Liver (tissue), 9 donors: ENCODE measurements around the gene CAMKV. TPM values are rescaled to one million over a fixed set of nuclear protein-coding genes. Genes with fewer than 3 reads are reported as not detected.
"Not testable (repeated sequence)": the region's sequence is repeated elsewhere in the genome, so short reads cannot be mapped to it uniquely, and the experiment has no call there.

Source experiments
- DNase-seq: peaks from one replicate; pipeline ENCODE4 v3.0.0-alpha.2; 2017; ENCODE audit warnings: low spot score
- H3K27ac ChIP-seq, 2 donors: one replicate each; pipeline ENCODE4 v1.7.0; 2013; ENCODE audit warnings: inconsistent platforms in 2 of 2, low read length in 2 of 2, control low read depth in 1 of 2, low read depth in 1 of 2, mild to moderate bottlenecking in 1 of 2
- H3K27me3 ChIP-seq, 4 donors: one replicate each; pipeline versions ENCODE4 v1.6.1 to v1.7.0; 2013; ENCODE audit warnings: low read length in 3 of 4, inconsistent platforms in 1 of 4, mild to moderate bottlenecking in 1 of 4, moderate library complexity in 1 of 4; ENCODE audit not compliant: control insufficient read depth in 4 of 4, insufficient read depth in 4 of 4
- H3K36me3 ChIP-seq, 4 donors: one replicate each; pipeline versions ENCODE4 v1.6.1 to v1.7.0; 2013; ENCODE audit warnings: low read length in 3 of 4, mild to moderate bottlenecking in 3 of 4, low read depth in 1 of 4, moderate library complexity in 1 of 4; ENCODE audit not compliant: control insufficient read depth in 4 of 4, insufficient read depth in 3 of 4
- H3K4me1 ChIP-seq, 4 donors: one replicate each; pipeline versions ENCODE4 v1.6.1 to v1.7.0; 2013; ENCODE audit warnings: low read length in 3 of 4, mild to moderate bottlenecking in 3 of 4, moderate library complexity in 1 of 4; ENCODE audit not compliant: control insufficient read depth in 4 of 4, insufficient read depth in 4 of 4
- H3K4me3 ChIP-seq, 3 donors: one replicate each; pipeline versions ENCODE4 v1.6.1 to v1.7.0; 2013; ENCODE audit warnings: low read length in 3 of 3, control low read depth in 1 of 3, low read depth in 1 of 3, mild to moderate bottlenecking in 1 of 3
- H3K9ac ChIP-seq, 2 donors: one replicate each; pipeline ENCODE4 v1.7.0; 2013; ENCODE audit warnings: low read length in 2 of 2, mild to moderate bottlenecking in 2 of 2, moderate library complexity in 2 of 2, control low read depth in 1 of 2, low read depth in 1 of 2
- H3K9me3 ChIP-seq, 4 donors: one replicate each; pipeline versions ENCODE4 v1.6.1 to v1.7.0; 2013; ENCODE audit warnings: low read length in 3 of 4; ENCODE audit not compliant: control insufficient read depth in 4 of 4
- EGR1 ChIP-seq, 2 donors: IDR thresholded peaks; 2 replicates each; pipeline ENCODE4 v1.6.1; 2016 to 2018; ENCODE audit warnings: antibody characterized with exemption in 2 of 2, low read depth in 2 of 2
- FOXA1 ChIP-seq: IDR thresholded peaks from 2 replicates; pipeline ENCODE4 v1.6.1; 2016; ENCODE audit warnings: antibody characterized with exemption
- FOXA2 ChIP-seq: IDR thresholded peaks from 2 replicates; pipeline ENCODE4 v1.6.1; 2016; ENCODE audit warnings: antibody characterized with exemption
- HNF4G ChIP-seq: IDR thresholded peaks from 2 replicates; pipeline ENCODE4 v1.6.1; 2016; ENCODE audit warnings: antibody characterized with exemption
- JUND ChIP-seq, 2 donors: IDR thresholded peaks; 2 replicates each; pipeline ENCODE4 v1.6.1; 2016; ENCODE audit warnings: antibody characterized with exemption in 2 of 2
- NR2F2 ChIP-seq: IDR thresholded peaks from 2 replicates; pipeline ENCODE4 v1.6.1; 2016; ENCODE audit warnings: antibody characterized with exemption
- RAD21 ChIP-seq, 2 donors: IDR thresholded peaks; 2 replicates each; pipeline ENCODE4 v1.6.1; 2016; ENCODE audit warnings: antibody characterized with exemption in 2 of 2, mild to moderate bottlenecking in 2 of 2
- RXRA ChIP-seq, 2 donors: IDR thresholded peaks; 2 replicates each; pipeline ENCODE4 v1.6.1; 2017 to 2018; ENCODE audit warnings: antibody characterized with exemption in 2 of 2, mild to moderate bottlenecking in 1 of 2
- SP1 ChIP-seq: IDR thresholded peaks from 2 replicates; pipeline ENCODE4 v1.6.1; 2018; ENCODE audit warnings: antibody characterized with exemption, mild to moderate bottlenecking
- TAF1 ChIP-seq: conservative IDR thresholded peaks from 2 replicates; pipeline ENCODE4 v1.6.1; 2016; ENCODE audit warnings: antibody characterized with exemption, mild to moderate bottlenecking
- YY1 ChIP-seq: IDR thresholded peaks from 2 replicates; pipeline ENCODE4 v1.6.1; 2016; ENCODE audit warnings: antibody characterized with exemption, mild to moderate bottlenecking
- WGBS: extraction: QIAGEN DNeasy Blood & Tissue Kit; methylation state at CpG from one replicate; pipeline ENCODE4 v1.1.7; 2013; 5-methylcytosine and 5-hydroxymethylcytosine counted together
- polyA plus RNA-seq, 2 donors: library from polyadenylated mRNA; stranded (reverse) in 1 of 2; unstranded in 1 of 2; fragments of 200-250 nt in 1 of 2; fragments of >200 nt in 1 of 2; fragmentation: Nextera tagmentation in 1 of 2; extraction: Ambion mirVana in 1 of 2; gene quantifications; one replicate each; pipeline versions ENCODE4 v1.2.1 to v1.2.3, GENCODE V29; 2013 to 2015
- total RNA-seq, 2 donors: library from RNA; depleted of rRNA; stranded (reverse); fragments of >200 nt; gene quantifications; one replicate each; pipeline ENCODE4 v1.2.3, GENCODE V29; 2014
- TF ChIP-seq, protein P1 (sequence below): IDR thresholded peaks from 2 replicates; pipeline ENCODE4 v1.6.1; 2016; ENCODE audit warnings: antibody characterized with exemption
- TF ChIP-seq, protein P2 (sequence below): IDR thresholded peaks from 2 replicates; pipeline ENCODE4 v1.6.1; 2016; ENCODE audit warnings: antibody characterized with exemption
- TF ChIP-seq, protein P3 (sequence below): fragments of 150-350 bp; IDR thresholded peaks from 2 replicates; pipeline ENCODE4 v1.5.1; 2017; ENCODE audit warnings: improper control_type of control experiment, low read depth, low read length; ENCODE audit not compliant: missing input control
- TF ChIP-seq, protein P4 (sequence below): IDR thresholded peaks from 2 replicates; pipeline ENCODE4 v1.6.1; 2016; ENCODE audit warnings: antibody characterized with exemption, mild to moderate bottlenecking
- TF ChIP-seq, protein P5 (sequence below): IDR thresholded peaks from 2 replicates; pipeline ENCODE4 v1.6.1; 2016; ENCODE audit warnings: antibody characterized with exemption
- donor health status: healthy.
- donor health status: healthy.
- donor health status: healthy.
- donor health status: healthy.
- donor health status: healthy.

CAMKV gene
- total and polyA plus RNA-seq, 4 donors = not detected

DNA sequence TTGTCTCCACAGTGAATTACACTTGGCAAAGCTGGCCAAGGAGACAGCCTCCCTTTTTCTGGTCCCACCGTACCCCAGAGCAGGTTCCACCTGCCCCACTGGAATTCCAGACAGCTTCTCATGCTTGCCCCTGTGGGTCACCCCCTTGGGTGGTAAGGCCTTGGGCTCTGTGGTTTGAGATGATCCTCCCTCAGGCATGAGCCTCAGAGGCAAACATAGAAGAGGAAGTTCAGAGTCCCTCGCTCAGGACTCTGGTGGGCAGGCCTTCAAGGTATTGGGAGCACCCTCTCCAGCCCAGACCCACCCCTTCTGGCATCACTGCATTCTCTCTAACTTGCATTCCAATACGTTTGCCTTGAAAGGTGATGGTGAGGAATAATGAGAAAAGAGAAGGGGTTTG is 38.4 kb downstream of the CAMKV start:
- Histone ChIP-seq H3K27me3 (no peaks in the 10 kb centered on the region), H3K27ac (no peak overlapping the region), H3K36me3 (no peaks in the 10 kb centered on the region), H3K9me3 (no peaks in the 10 kb centered on the region), H3K9ac (no peak overlapping the region), H3K4me1 (no peaks in the 10 kb centered on the region), H3K4me3 (no peak overlapping the region)
- 79% methylated on average over 3 of the region's 3 CpGs for WGBS
- TF ChIP-seq SP1 (no peak), HNF4G (no peak), RAD21 (IDR thresholded peaks at IDR 0.05) (no peak), NR2F2 (no peak), FOXA2 (no peak), EGR1 (IDR thresholded peaks at IDR 0.05; ENCODE audit: low read depth in 2 of 2) (no peak), RXRA (IDR thresholded peaks at IDR 0.05) (no peak), JUND (IDR thresholded peaks at IDR 0.05) (no peak), YY1 (no peak)
- TF ChIP-seq, protein P1, sequence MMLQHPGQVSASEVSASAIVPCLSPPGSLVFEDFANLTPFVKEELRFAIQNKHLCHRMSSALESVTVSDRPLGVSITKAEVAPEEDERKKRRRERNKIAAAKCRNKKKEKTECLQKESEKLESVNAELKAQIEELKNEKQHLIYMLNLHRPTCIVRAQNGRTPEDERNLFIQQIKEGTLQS = no peak
- DNase-seq = no peak

DNA sequence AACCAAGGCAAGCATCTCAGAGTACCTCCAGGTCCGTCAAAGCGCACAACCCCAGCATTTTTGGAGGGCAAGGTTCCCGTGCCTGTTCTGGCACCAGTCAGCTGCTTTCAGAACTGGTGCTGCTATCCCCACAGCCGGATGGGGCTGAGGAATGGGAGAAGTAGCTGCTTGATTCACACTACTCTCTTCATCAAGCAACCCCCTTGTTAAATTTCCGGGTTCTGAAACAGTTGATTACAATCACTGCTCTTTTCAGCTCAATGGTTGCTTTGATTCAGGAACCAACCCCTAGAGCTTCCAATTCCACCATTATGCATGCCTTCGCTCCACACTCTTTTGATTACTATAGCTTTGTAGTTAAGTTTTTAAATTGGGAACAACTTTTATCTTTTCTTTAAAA is 43.7 kb downstream of the CAMKV start:
- Histone ChIP-seq H3K36me3 (no peaks in the 10 kb centered on the region), H3K27ac (no peak overlapping the region), H3K4me1 (no peaks in the 10 kb centered on the region), H3K9ac (no peak overlapping the region), H3K27me3 (no peaks in the 10 kb centered on the region), H3K4me3 (no peak overlapping the region), H3K9me3 (no peaks in the 10 kb centered on the region)
- TF ChIP-seq FOXA1 = no peak
- TF ChIP-seq, protein P2, sequence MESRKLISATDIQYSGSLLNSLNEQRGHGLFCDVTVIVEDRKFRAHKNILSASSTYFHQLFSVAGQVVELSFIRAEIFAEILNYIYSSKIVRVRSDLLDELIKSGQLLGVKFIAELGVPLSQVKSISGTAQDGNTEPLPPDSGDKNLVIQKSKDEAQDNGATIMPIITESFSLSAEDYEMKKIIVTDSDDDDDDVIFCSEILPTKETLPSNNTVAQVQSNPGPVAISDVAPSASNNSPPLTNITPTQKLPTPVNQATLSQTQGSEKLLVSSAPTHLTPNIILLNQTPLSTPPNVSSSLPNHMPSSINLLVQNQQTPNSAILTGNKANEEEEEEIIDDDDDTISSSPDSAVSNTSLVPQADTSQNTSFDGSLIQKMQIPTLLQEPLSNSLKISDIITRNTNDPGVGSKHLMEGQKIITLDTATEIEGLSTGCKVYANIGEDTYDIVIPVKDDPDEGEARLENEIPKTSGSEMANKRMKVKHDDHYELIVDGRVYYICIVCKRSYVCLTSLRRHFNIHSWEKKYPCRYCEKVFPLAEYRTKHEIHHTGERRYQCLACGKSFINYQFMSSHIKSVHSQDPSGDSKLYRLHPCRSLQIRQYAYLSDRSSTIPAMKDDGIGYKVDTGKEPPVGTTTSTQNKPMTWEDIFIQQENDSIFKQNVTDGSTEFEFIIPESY = no peak
- no peak for TF ChIP-seq EGR1 (IDR thresholded peaks at IDR 0.05; ENCODE audit: low read depth in 2 of 2)
- no peak for TF ChIP-seq HNF4G
- TF ChIP-seq, protein P3, sequence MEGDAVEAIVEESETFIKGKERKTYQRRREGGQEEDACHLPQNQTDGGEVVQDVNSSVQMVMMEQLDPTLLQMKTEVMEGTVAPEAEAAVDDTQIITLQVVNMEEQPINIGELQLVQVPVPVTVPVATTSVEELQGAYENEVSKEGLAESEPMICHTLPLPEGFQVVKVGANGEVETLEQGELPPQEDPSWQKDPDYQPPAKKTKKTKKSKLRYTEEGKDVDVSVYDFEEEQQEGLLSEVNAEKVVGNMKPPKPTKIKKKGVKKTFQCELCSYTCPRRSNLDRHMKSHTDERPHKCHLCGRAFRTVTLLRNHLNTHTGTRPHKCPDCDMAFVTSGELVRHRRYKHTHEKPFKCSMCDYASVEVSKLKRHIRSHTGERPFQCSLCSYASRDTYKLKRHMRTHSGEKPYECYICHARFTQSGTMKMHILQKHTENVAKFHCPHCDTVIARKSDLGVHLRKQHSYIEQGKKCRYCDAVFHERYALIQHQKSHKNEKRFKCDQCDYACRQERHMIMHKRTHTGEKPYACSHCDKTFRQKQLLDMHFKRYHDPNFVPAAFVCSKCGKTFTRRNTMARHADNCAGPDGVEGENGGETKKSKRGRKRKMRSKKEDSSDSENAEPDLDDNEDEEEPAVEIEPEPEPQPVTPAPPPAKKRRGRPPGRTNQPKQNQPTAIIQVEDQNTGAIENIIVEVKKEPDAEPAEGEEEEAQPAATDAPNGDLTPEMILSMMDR = no peak
- no peak for TF ChIP-seq JUND (IDR thresholded peaks at IDR 0.05)
- no peak for TF ChIP-seq RAD21 (IDR thresholded peaks at IDR 0.05)
- no peak for TF ChIP-seq NR2F2
- TF ChIP-seq TAF1 = no peak
- TF ChIP-seq, protein P4, sequence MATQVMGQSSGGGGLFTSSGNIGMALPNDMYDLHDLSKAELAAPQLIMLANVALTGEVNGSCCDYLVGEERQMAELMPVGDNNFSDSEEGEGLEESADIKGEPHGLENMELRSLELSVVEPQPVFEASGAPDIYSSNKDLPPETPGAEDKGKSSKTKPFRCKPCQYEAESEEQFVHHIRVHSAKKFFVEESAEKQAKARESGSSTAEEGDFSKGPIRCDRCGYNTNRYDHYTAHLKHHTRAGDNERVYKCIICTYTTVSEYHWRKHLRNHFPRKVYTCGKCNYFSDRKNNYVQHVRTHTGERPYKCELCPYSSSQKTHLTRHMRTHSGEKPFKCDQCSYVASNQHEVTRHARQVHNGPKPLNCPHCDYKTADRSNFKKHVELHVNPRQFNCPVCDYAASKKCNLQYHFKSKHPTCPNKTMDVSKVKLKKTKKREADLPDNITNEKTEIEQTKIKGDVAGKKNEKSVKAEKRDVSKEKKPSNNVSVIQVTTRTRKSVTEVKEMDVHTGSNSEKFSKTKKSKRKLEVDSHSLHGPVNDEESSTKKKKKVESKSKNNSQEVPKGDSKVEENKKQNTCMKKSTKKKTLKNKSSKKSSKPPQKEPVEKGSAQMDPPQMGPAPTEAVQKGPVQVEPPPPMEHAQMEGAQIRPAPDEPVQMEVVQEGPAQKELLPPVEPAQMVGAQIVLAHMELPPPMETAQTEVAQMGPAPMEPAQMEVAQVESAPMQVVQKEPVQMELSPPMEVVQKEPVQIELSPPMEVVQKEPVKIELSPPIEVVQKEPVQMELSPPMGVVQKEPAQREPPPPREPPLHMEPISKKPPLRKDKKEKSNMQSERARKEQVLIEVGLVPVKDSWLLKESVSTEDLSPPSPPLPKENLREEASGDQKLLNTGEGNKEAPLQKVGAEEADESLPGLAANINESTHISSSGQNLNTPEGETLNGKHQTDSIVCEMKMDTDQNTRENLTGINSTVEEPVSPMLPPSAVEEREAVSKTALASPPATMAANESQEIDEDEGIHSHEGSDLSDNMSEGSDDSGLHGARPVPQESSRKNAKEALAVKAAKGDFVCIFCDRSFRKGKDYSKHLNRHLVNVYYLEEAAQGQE = no peak
- TF ChIP-seq SP1 = no peak
- TF ChIP-seq, protein P5, sequence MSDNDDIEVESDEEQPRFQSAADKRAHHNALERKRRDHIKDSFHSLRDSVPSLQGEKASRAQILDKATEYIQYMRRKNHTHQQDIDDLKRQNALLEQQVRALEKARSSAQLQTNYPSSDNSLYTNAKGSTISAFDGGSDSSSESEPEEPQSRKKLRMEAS = no peak
- DNase-seq = no peak
- whole genome bisulfite sequencing = 90% methylated on average over 6 of the region's 6 CpGs

DNA sequence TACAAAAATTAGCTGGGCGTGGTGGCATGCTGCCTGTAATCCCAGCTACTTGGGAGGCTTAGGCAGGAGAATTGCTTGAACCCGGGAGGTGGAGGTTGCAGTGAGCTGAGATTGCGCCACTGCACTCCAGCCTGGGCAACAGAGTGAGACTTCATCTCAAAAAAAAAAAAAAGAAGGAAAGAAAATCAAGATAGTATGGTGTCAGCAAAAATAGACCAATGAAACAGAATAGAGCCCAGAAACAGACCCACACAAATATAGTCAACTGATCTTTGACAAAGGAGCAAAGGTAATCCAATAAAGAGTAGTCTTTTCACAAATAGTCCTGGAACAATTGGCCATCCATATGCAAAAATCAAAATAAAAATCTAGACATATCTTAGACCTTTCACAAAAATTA is 46.6 kb downstream of the CAMKV start:
- DNase-seq, H3K4me1 ChIP-seq, H3K9me3 ChIP-seq, H3K27me3 ChIP-seq, H3K27ac ChIP-seq, H3K9ac ChIP-seq, H3K36me3 ChIP-seq, H3K4me3 ChIP-seq: not testable (repeated sequence)
- 96% methylated on average over 3 of the region's 3 CpGs for WGBS
